GM12892 (cell line): ENCODE results near the gene CHCHD3.

Experiments
- POLR2A ChIP-seq: IDR thresholded peaks from 2 replicates; pipeline ENCODE4 v1.6.1; 2011; ENCODE audit warnings: low read depth, low read length, control low read depth
- POLR2AphosphoS5 ChIP-seq: IDR thresholded peaks from 2 replicates; pipeline ENCODE4 v1.6.1; 2011; ENCODE audit warnings: low read depth, low read length, control low read depth
- TAF1 ChIP-seq: IDR thresholded peaks from 2 replicates; pipeline ENCODE4 v1.6.1; 2011; ENCODE audit warnings: low read depth, mild to moderate bottlenecking, control low read depth, low read length, borderline replicate concordance

- TF ChIP-seq POLR2A (no peak), POLR2AphosphoS5 (no peak), TAF1 (no peak)
Measured at GRCh38 chr7:132759482-132760243, 322.2 kb downstream of the CHCHD3 start.
